ENCODE results near the gene PFKFB2. TPM values are rescaled to one million over a fixed set of nuclear protein-coding genes. Genes with fewer than 3 reads are reported as not detected.

Gene PFKFB2
- polyA plus RNA-seq, 1 donor (not counting 4 experiments of a cell fraction or from before 2014, with no cell fraction given), result 12.2 TPM

- dilution Hi-C loops (cut with MboI; ENCODE audit: extremely low pct_ligation_motif_present, low sequenced_read_pairs), result no loop called here
- FAIRE-seq (no peak), DNase-seq (ENCODE audit: low read depth, low spot score) (no peak)
- Histone ChIP-seq H3K4me2 (ENCODE audit: control insufficient read depth, extremely low read depth, insufficient read depth, low read depth, low read length) (no peak overlapping the region), H3K79me2 (ENCODE audit: control insufficient read depth, insufficient read depth, low read length) (peaks cover 6% of the 10 kb centered on the region), H3K36me3 (ENCODE audit: control insufficient read depth in 2 of 2, extremely low read depth in 1 of 2, insufficient read depth in 2 of 2, low read length in 2 of 2) (no peaks in the 10 kb centered on the region), H2AFZ (ENCODE audit: control insufficient read depth, low read length) (no peak overlapping the region), H3K9ac (ENCODE audit: control insufficient read depth, extremely low read depth, insufficient read depth, low read length) (no peak overlapping the region), H3K27ac (ENCODE audit: control insufficient read depth, insufficient read depth, low read length) (no peak overlapping the region), H3K4me3 (ENCODE audit: control insufficient read depth in 2 of 3, extremely low read depth in 1 of 3, insufficient read depth in 2 of 3, low read depth in 1 of 3, low read length in 3 of 3) (no peak overlapping the region), H3K9me1 (ENCODE audit: control insufficient read depth, extremely low read depth, insufficient read depth, low read length) (no peaks in the 10 kb centered on the region), H3K9me3 (ENCODE audit: control insufficient read depth, low read depth, low read length) (no peaks in the 10 kb centered on the region), H3K4me1 (ENCODE audit: control insufficient read depth, extremely low read depth, insufficient read depth, low read length) (peaks cover 34% of the 10 kb centered on the region), H4K20me1 (ENCODE audit: control insufficient read depth, extremely low read depth, insufficient read depth, low read length) (no peaks in the 10 kb centered on the region), H3K27me3 (ENCODE audit: control insufficient read depth, extremely low read depth, insufficient read depth, low read length) (no peaks in the 10 kb centered on the region)
- no peak for TF ChIP-seq EZH2 (IDR thresholded peaks at IDR 0.05; ENCODE audit: low read length)
- no peak for TF ChIP-seq CTCF (optimal IDR thresholded peaks at IDR 0.05 in 1 of 3, IDR thresholded peaks at IDR 0.05 in 1 of 3, conservative IDR thresholded peaks at IDR 0.05 in 1 of 3; ENCODE audit: extremely low read depth in 1 of 3, insufficient read depth in 2 of 3, low read length in 3 of 3)
These were observed 16.2 kb upstream of the PFKFB2 start for GRCh38 chr1:207036865-207037264.

- H3K4me3 ChIP-seq (ENCODE audit: control insufficient read depth in 2 of 3, extremely low read depth in 1 of 3, insufficient read depth in 2 of 3, low read depth in 1 of 3, low read length in 3 of 3), result no peak overlapping the region
- no peak overlapping the region for H3K27ac ChIP-seq (ENCODE audit: control insufficient read depth, insufficient read depth, low read length)
- no peaks in the 10 kb centered on the region for H3K9me3 ChIP-seq (ENCODE audit: control insufficient read depth, low read depth, low read length)
- no peaks in the 10 kb centered on the region for H3K27me3 ChIP-seq (ENCODE audit: control insufficient read depth, extremely low read depth, insufficient read depth, low read length)
- H3K4me1 ChIP-seq (ENCODE audit: control insufficient read depth, extremely low read depth, insufficient read depth, low read length), result peaks cover 16% of the 10 kb centered on the region
- peaks cover 3% of the 10 kb centered on the region for H3K79me2 ChIP-seq (ENCODE audit: control insufficient read depth, insufficient read depth, low read length)
- peaks cover 0 to 3% of the 10 kb centered on the region in 2 experiments for H3K36me3 ChIP-seq (ENCODE audit: control insufficient read depth in 2 of 2, extremely low read depth in 1 of 2, insufficient read depth in 2 of 2, low read length in 2 of 2)
- no peak overlapping the region for H3K9ac ChIP-seq (ENCODE audit: control insufficient read depth, extremely low read depth, insufficient read depth, low read length)
- dilution Hi-C loops (cut with MboI; ENCODE audit: extremely low pct_ligation_motif_present, low sequenced_read_pairs), result no loop called here
- FAIRE-seq (no peak), DNase-seq (ENCODE audit: low read depth, low spot score) (no peak)
- H4K20me1 ChIP-seq (ENCODE audit: control insufficient read depth, extremely low read depth, insufficient read depth, low read length), result no peaks in the 10 kb centered on the region
- no peak overlapping the region for H3K4me2 ChIP-seq (ENCODE audit: control insufficient read depth, extremely low read depth, insufficient read depth, low read depth, low read length)
- H3K9me1 ChIP-seq (ENCODE audit: control insufficient read depth, extremely low read depth, insufficient read depth, low read length), result no peaks in the 10 kb centered on the region
- TF ChIP-seq CTCF (optimal IDR thresholded peaks at IDR 0.05 in 1 of 3, IDR thresholded peaks at IDR 0.05 in 1 of 3, conservative IDR thresholded peaks at IDR 0.05 in 1 of 3; ENCODE audit: extremely low read depth in 1 of 3, insufficient read depth in 2 of 3, low read length in 3 of 3), result no peak
- TF ChIP-seq EZH2 (IDR thresholded peaks at IDR 0.05; ENCODE audit: low read length), result no peak
- no peak overlapping the region for H2AFZ ChIP-seq (ENCODE audit: control insufficient read depth, low read length)
These were observed 13.5 kb upstream of the PFKFB2 start for GRCh38 chr1:207039380-207040180.
